NCI-H2171 (cell line): ENCODE results near the gene C19orf81.
"Not testable (repeated sequence)": the region's sequence is repeated elsewhere in the genome, so short reads cannot be mapped to it uniquely, and the experiment has no call there.

Experiments
- DNase-seq: peaks from one replicate; lab custom pipeline; 2025; lab: John Stamatoyannopoulos, UW

Gene C19orf81

DNA sequence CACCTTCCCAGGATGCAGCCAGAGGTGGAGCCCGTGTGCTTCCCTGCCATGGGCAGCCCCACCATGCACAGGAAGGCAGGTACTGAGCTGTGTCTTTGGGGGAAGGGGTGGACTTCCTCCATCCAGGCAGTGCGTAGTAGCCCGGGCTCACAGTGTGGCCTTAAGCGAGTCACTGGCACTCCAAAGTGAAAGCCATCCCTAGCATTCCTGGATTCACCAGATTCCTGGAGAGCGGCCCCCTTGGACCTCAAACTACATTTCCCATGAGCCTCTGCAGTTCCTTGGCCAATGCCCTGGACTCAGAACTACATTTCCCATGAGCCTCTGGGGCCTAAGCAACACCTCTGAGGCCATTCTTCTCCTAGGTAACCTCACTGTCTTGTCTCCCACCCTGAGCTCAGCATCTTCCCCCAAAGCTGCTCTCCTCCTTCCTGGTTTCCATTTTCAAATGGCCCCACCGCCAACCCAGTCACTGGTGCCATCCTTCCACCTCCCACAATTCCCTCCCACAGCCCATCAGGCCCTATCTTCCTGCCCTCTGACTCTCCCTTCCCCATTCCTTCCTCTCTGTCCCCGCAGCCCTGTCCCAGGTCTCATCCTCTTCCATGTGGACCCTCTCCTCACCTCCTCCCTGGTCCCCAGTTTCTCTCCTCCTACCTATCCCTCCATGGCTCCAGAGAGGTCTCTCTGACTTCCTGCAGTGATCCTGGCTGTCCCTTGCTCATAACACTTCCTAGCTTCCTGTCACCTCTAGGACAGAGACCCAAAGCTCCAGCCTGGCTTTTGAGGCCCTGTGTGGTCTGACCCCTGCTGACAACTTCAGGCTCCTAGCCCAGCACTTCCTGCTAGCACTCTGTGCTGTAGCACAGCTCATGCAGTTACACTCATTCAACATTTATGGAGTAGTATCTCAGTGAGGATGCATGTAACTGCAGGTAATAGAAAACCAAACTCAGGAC lies at the start of gene C19orf81:
TSS of gene C19orf81 (plus strand) at position 13 of the 959 bp plus-strand sequence. CDS start at position 13, 0 bp downstream.
- DNase-seq: peak; percentile 23

DNA sequence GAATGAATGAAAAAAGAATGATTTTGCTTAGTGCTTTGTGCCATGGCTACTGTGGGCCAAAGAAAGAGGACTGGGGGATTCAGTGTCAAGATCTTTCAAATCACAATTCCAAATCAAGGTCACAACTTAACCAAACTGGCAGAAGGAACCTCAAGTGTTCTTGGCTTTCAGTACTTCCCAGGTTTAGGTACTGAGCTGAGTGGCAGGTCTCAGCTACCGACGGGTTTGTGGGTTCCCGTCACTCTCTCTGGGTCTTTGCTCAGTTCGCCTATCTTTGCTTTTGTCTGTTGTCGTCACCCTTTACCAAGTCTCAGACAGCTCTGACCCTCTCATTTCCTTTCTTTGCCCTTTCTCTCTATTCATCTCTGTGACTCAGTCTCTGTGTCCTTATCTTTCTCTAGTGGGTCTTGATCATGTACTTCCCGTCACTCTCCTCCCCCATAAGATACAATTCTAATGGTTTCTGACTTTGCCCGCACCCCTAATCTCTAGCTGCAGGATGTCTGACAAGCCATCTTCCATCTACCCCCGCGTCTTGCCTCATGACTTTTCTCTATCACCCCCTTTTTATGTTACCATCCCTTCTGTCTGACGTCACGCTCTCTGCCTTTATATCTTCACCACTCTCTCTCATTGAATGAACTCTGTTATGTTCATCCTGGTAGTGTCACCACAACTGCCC lies 47.7 kb upstream of the C19orf81 start:
- no peak for DNase-seq

GRCh38 chr19:50602089-50602422 lies 47.2 kb upstream of the C19orf81 start:
- DNase-seq: no peak

GRCh38 chr19:50602496-50602895 lies 46.7 kb upstream of the C19orf81 start:
- no peak for DNase-seq

GRCh38 chr19:50602935-50603334 lies 46.3 kb upstream of the C19orf81 start:
- no peak for DNase-seq

DNA sequence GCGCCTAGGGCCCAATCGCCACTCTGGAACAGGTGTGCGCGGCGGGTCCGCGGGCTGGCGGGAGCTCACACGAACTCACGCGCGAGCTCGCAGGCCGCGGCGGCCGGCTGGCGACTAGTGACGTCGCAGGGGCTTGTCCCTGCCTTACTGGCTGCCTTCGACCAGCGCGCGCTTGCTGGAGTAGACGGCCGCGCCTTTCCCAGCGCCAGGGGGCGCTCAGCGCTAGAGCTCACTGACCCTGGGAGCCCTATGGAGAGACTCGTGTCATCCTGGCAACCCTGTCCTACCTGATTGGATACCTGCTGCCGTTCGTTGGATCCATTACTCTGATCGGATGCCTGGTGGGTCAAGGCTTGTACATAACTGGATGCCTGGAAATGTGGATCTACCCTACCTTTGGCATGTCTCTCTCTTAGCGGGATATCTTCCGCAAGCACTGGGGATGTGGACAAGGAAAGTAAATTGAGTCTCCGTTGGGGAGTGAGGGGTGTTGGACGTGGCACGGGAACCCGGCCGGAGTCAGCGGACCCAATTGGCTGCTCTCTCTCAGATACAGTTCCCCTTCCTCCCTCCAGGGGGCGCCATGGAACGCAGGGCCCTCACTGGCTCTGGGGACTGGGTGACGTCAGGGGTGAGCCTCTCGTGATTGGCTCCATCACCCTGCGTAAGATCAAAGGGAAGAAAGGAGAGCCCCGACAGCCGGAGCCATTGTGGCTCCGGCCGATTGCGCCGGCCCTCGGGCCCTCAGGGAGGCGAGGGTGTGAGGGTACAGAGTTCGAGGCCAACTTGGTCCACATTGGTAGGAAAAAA lies 44.8 kb upstream of the C19orf81 start:
- DNase-seq: not testable (repeated sequence)

DNA sequence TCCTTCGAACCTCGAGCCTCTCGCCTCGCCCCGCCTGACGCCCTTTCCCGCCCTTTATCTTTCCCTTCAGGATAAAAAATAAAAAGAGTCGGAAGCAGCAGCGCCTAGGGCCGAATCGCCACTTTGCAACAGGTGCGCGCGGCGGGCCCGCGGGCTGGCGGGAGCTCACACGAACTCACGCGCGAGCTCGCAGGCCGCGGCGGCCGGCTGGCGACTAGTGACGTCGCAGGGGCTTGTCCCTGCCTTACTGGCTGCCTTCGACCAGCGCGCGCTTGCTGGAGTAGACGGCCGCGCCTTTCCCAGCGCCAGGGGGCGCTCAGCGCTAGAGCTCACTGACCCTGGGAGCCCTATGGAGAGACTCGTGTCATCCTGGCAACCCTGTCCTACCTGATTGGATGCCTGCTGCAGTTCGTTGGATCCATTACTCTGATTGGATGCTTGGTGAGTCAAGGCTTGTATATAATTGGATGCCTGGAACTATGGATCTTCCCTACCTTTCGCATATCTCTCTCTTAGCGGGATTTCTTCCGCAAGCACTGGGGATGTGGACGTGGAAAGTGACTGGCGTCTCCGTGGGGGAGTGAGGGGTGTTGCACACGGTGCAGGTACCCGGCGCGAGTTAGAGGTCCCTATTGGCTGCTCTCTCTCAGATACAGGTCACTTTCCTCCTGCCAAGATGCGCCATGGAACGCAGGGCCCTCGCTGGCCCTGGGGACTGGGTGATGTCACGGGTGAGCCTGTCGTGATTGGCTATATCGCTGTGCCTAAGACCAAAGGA lies 43.0 kb upstream of the C19orf81 start:
- DNase-seq: peak; percentile 6

DNA sequence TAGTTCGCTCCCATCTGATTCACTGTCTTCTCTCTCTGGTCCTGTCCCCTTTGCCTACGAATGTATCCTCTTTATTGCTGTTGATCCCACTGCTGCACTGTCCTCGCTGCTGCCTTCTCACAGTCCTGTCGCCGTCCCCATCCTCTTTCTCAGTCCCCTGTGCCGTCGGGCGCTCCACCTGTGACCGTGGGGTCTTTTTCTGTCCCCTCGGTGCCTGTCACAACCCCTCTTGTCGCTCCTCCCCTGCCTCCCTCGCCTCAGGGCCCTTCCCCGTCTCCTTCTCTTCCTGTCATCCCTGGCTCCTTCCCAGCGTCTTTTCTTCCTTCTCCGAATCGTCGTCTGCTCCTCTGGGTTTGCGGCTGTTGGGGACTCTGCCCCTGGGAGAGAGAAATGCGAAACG lies 41.9 kb upstream of the C19orf81 start:
- DNase-seq: no peak

DNA sequence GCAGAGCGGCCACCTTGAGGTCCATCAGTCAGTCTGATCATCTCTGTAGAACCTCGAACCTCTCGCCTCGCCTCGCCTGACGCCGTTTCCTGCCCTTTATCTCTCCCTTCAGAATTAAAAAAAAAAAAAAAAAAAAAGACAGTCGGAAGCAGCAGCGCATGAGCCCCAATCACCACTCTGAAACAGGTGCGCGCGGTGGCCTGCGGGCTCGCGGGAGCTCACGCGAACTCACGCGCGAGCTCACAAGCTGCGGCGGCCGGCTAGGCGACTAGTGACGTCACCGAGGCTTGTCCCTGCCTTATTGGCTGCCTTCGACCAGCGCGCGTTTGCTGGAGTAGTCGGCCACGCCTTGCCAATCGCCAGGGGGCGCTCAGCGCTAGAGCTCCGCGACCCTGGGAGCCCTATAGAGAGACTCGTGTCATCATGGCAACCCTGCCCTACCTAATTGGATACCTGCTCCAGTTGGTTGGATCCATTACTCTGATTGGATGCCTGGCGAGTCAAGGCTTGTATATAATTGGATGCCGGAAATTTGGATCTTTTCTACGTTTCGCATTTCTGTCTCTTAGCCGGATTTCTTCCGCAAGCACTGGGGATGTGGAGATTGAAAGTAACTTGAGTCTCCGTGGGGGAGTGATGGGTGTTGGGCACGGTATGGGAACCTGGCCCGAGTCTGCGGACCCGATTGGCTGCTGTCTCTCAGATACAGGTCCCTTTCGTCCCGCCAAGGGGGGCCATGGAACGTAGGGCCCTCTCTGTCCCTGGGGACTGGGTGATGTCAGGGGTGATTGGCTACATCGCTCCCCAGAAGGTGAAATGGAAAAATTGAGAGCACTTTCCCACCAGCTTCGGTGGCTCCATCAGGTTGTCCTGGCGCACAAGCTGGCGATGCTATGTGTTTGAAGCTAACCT lies 41.1 kb upstream of the C19orf81 start:
- peak; percentile 89 for DNase-seq

DNA sequence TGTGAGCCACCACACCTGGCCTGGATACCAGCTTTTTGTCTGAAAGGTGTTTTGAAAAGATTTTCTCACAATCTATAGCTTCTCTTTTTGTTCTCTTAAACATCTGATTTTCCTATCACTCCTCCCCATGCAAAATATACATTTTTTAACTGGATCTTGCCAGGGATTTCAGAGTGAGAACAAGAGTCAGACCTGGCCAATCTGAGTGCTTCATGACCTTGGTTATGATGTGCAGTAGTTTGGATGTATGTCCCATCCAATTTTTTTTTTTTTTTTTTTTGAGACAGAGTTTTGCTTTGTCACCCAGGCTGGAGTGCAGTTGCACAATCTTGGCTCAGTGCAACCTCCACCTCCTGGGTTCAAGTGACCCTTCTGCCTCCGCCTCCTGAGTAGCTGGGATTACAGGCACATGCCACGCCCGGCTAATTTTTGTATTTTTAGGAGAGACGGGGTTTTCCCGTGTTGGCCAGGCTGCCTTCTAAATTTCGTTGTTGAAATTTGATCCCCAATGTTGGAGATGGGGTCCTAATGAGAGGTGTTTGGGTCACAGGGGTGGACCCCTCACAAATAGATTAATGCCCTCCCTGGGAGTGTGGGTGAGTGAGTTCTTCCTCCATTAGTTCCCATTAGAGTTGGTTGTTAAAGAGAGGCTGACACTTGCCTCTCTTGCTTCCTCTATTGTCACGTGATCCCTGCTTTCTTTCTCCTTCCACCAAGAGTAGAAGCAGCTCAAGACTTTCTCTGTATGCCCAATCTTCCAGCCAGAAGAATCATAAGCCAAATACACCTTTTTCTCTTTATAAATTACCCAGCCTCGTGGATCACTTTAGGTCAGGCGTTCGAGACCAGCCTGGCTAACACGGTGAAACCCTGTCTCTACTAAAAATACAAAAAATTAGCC lies 36.5 kb upstream of the C19orf81 start:
- not testable (repeated sequence) for DNase-seq

GRCh38 chr19:50618379-50618778 lies 30.9 kb upstream of the C19orf81 start:
- not testable (repeated sequence) for DNase-seq

GRCh38 chr19:50619184-50619583 lies 30.1 kb upstream of the C19orf81 start:
- DNase-seq: not testable (repeated sequence)

GRCh38 chr19:50620394-50620906 lies 28.8 kb upstream of the C19orf81 start:
- not testable (repeated sequence) for DNase-seq

DNA sequence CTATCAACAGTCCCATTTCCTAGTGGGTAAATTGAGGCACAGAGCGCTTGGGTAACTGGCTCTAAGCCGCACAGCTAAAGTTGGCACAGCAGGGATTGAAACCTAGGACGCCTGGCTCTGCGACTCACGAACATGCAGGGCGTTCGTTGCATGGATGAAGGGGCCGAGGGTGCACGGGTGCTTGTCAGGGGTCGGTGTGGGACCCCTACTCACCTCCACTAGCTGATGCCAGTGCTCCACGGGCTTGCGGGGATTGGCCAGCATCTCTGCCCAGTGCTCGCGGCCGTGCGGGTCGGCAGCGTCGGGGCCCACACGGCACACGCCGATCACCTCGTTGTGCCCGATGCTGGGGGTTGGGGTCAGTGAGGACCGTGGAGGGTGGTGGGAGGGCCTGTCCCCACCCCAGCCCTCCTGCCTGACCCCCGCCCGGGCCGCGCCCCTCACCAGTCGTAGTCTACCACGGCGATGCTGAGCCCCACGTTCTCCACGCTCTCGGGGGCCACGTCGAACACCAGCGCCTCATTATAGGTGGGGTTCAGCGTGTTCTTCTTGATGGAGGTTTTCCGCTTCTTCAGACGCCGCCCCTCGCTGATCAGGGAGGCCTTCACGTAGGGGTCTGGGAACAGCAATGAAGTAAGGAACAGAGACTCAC lies 24.2 kb upstream of the C19orf81 start:
- no peak for DNase-seq

GRCh38 chr19:50626011-50626410 lies 23.2 kb upstream of the C19orf81 start:
- DNase-seq: no peak

GRCh38 chr19:50626795-50627194 lies 22.4 kb upstream of the C19orf81 start:
- no peak for DNase-seq

GRCh38 chr19:50628146-50628545 lies 21.1 kb upstream of the C19orf81 start:
- no peak for DNase-seq

- DNase-seq: no peak
Observed at GRCh38 chr19:50628551-50628950, 20.7 kb upstream of the C19orf81 start.

GRCh38 chr19:50629194-50629593 lies 20.1 kb upstream of the C19orf81 start:
- no peak for DNase-seq
